OCI-LY3 (cell line): ENCODE measurements around the gene HSD17B10.

Experiments
- EZH2phosphoT487 ChIP-seq: fragments of 200-600 bp; shearing (Covaris generic); IDR thresholded peaks from 2 replicates; pipeline ENCODE4 v1.6.1; 2018; ENCODE audit warnings: antibody characterized with exemption, mixed run types, low read depth
- TF ChIP-seq, protein P1 (sequence below): fragments of 200-600, 300-600 bp; sonication (generic); IDR thresholded peaks from 2 replicates; pipeline ENCODE4 v1.5.1; 2014; ENCODE audit warnings: antibody characterized with exemption, low read length, low read depth

DNA sequence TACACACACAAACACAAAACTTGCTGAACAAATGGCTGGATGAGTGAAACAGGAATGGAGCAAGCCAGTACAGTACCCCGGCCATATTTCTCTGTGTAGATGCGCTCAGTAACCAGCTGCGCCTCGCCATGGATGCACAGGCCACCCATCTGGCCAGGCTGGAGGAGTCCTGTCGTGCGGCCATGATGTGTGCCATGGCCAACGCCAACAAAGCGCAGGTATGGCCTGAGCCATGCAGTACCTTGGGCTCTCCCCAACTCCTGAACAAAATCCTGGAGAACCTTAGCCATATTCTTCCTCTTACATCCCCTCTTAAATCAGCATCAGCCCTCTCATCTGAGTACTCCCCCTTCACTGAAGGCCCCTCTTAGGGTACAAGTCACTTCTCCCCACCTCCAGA is 4.4 kb downstream of the HSD17B10 start:
- TF ChIP-seq, protein P1, sequence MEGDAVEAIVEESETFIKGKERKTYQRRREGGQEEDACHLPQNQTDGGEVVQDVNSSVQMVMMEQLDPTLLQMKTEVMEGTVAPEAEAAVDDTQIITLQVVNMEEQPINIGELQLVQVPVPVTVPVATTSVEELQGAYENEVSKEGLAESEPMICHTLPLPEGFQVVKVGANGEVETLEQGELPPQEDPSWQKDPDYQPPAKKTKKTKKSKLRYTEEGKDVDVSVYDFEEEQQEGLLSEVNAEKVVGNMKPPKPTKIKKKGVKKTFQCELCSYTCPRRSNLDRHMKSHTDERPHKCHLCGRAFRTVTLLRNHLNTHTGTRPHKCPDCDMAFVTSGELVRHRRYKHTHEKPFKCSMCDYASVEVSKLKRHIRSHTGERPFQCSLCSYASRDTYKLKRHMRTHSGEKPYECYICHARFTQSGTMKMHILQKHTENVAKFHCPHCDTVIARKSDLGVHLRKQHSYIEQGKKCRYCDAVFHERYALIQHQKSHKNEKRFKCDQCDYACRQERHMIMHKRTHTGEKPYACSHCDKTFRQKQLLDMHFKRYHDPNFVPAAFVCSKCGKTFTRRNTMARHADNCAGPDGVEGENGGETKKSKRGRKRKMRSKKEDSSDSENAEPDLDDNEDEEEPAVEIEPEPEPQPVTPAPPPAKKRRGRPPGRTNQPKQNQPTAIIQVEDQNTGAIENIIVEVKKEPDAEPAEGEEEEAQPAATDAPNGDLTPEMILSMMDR: no peak
- no peak for TF ChIP-seq EZH2phosphoT487
